ENCODE measurements around the gene TRMT112.

GRCh38 chr11:64327375-64327774 is 10.0 kb upstream of the TRMT112 start:
- TF ChIP-seq SP2 (IDR thresholded peaks at IDR 0.05; ENCODE audit: low read length), result no peak
- TF ChIP-seq SP1 (IDR thresholded peaks at IDR 0.05; ENCODE audit: low read depth, low read length), result no peak
- no peak for TF ChIP-seq SIN3A (conservative IDR thresholded peaks at IDR 0.05 in 1 of 2, IDR thresholded peaks at IDR 0.05 in 1 of 2; ENCODE audit: low read depth in 1 of 2, low read length in 2 of 2)
